Left ventricle myocardium inferior (tissue), 1 donor: ENCODE results near the gene PELI2. TPM values are rescaled to one million over a fixed set of nuclear protein-coding genes. Genes with fewer than 3 reads are reported as not detected.

Experiments
- DNase-seq: peaks from one replicate; pipeline ENCODE4 v3.0.0-alpha.2; 2020
- H3K27ac ChIP-seq: fragments of 200-600 bp; replicated peaks from 2 replicates; pipeline ENCODE4 v1.8.0; 2021
- H3K27me3 ChIP-seq: fragments of 200-600 bp; 2 replicates; pipeline ENCODE4 v1.8.0; 2021; ENCODE audit warnings: low read depth
- H3K36me3 ChIP-seq: fragments of 200-600 bp; 2 replicates; pipeline ENCODE4 v1.8.0; 2021
- H3K4me1 ChIP-seq: fragments of 200-600 bp; 2 replicates; pipeline ENCODE4 v1.8.0; 2021
- H3K4me3 ChIP-seq: fragments of 200-600 bp; 2 replicates; pipeline ENCODE4 v1.8.0; 2021; ENCODE audit warnings: mild to moderate bottlenecking, moderate library complexity
- H3K9me3 ChIP-seq: fragments of 200-600 bp; replicated peaks from 2 replicates; pipeline ENCODE4 v1.8.0; 2021
- intact Hi-C: fragments of 100-400 bp; cut with micrococcal nuclease; formaldehyde crosslinking; loops from one replicate; pipeline ENCODE4 v1.11.0; 2022
- total RNA-seq: library from RNA; stranded (reverse); fragmentation: NEBNext Ultra II Directional; extraction: Animal tissue kit (Norgen Biotek cat#: 25700); gene quantifications from one replicate; pipeline ENCODE4 v1.2.1, GENCODE V29; 2021
- TF ChIP-seq, protein P1 (sequence below): fragments of 200-600 bp; IDR thresholded peaks from 2 replicates; pipeline ENCODE4 v1.8.0; 2021; ENCODE audit warnings: antibody characterized with exemption, mild to moderate bottlenecking, borderline replicate concordance
- donor health status: DM: no; HTN: yes; CAD: no; lungs with severe emphysema.

Gene PELI2
- total RNA-seq, 1 donor from 2014 or later = 2.0 TPM

- TF ChIP-seq, protein P1, sequence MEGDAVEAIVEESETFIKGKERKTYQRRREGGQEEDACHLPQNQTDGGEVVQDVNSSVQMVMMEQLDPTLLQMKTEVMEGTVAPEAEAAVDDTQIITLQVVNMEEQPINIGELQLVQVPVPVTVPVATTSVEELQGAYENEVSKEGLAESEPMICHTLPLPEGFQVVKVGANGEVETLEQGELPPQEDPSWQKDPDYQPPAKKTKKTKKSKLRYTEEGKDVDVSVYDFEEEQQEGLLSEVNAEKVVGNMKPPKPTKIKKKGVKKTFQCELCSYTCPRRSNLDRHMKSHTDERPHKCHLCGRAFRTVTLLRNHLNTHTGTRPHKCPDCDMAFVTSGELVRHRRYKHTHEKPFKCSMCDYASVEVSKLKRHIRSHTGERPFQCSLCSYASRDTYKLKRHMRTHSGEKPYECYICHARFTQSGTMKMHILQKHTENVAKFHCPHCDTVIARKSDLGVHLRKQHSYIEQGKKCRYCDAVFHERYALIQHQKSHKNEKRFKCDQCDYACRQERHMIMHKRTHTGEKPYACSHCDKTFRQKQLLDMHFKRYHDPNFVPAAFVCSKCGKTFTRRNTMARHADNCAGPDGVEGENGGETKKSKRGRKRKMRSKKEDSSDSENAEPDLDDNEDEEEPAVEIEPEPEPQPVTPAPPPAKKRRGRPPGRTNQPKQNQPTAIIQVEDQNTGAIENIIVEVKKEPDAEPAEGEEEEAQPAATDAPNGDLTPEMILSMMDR = no peak
- H3K27me3 ChIP-seq = no peaks in the 10 kb centered on the region
These were observed 84.0 kb downstream of the PELI2 start for GRCh38 chr14:56202256-56202655.

GRCh38 chr14:56205881-56206280, 87.7 kb downstream of the PELI2 start:
- no peaks in the 10 kb centered on the region for H3K27me3 ChIP-seq
- H3K4me1 ChIP-seq = peaks cover 7% of the 10 kb centered on the region
- H3K27ac ChIP-seq = no peak overlapping the region
- TF ChIP-seq, protein P1 = no peak
- intact Hi-C loops = no loop called here
- H3K36me3 ChIP-seq = no peaks in the 10 kb centered on the region
- no peaks in the 10 kb centered on the region for H3K9me3 ChIP-seq
- DNase-seq = no peak
- no peak overlapping the region for H3K4me3 ChIP-seq

More at GRCh38 chr14:56202256-56202655, 84.0 kb downstream of the PELI2 start:
- H3K27ac ChIP-seq = no peak overlapping the region
- intact Hi-C loops = no loop called here
- DNase-seq = no peak
- H3K4me3 ChIP-seq = no peak overlapping the region
- H3K4me1 ChIP-seq = peaks cover 17% of the 10 kb centered on the region
- H3K9me3 ChIP-seq = no peaks in the 10 kb centered on the region
- no peaks in the 10 kb centered on the region for H3K36me3 ChIP-seq

GRCh38 chr14:56206596-56206995, 88.4 kb downstream of the PELI2 start:
- Histone ChIP-seq H3K36me3 (no peaks in the 10 kb centered on the region), H3K9me3 (no peaks in the 10 kb centered on the region), H3K4me1 (peaks cover 15% of the 10 kb centered on the region), H3K4me3 (no peak overlapping the region), H3K27me3 (no peaks in the 10 kb centered on the region), H3K27ac (no peak overlapping the region)
- TF ChIP-seq, protein P1 = no peak
- intact Hi-C loops = no loop called here
- no peak for DNase-seq

- peaks cover 20% of the 10 kb centered on the region for H3K4me1 ChIP-seq
- H3K27me3 ChIP-seq = no peaks in the 10 kb centered on the region
- H3K4me3 ChIP-seq = no peak overlapping the region
- TF ChIP-seq, protein P1 = no peak
- no peaks in the 10 kb centered on the region for H3K9me3 ChIP-seq
- H3K36me3 ChIP-seq = no peaks in the 10 kb centered on the region
- intact Hi-C loops = no loop called here
- no peak for DNase-seq
- H3K27ac ChIP-seq = no peak overlapping the region
These were observed 89.5 kb downstream of the PELI2 start for GRCh38 chr14:56207626-56208292.

DNA sequence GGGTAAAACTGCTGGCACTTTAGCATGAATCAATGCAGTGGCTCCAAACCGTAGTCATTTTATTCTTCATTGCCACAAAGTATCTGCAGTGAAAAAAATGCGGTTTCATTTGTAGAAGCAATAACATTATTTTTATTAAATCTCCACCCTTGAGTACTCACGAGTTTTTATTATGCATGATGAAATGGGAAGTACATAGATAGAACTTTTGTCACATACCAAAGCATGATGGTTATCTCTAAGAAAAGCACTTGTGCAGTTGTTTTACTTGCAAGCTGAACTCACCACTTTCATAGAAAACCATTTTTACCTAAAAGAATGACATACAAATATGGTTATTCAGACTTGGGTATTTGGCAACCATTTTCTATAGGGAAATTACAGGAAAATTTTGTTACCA, 90.3 kb downstream of the PELI2 start:
- no peaks in the 10 kb centered on the region for H3K36me3 ChIP-seq
- H3K27ac ChIP-seq = no peak overlapping the region
- H3K9me3 ChIP-seq = no peaks in the 10 kb centered on the region
- TF ChIP-seq, protein P1 = no peak
- H3K4me3 ChIP-seq = no peak overlapping the region
- intact Hi-C loops = no loop called here
- DNase-seq = no peak
- peaks cover 21% of the 10 kb centered on the region for H3K4me1 ChIP-seq
- no peaks in the 10 kb centered on the region for H3K27me3 ChIP-seq
